Measurements from ENCODE around the gene ASB10.

GRCh38 chr7:151126491-151127137 lies 60.4 kb downstream of the ASB10 start:
- no peak for TF ChIP-seq CTCF (IDR thresholded peaks at IDR 0.05)
- TF ChIP-seq POLR2A (IDR thresholded peaks at IDR 0.05), result no peak
